ENCODE measurements around the gene IRF9.

Gene IRF9

GRCh38 chr14:24178399-24179178, 17.5 kb downstream of the IRF9 start:
- DNase-seq = no peak

DNA sequence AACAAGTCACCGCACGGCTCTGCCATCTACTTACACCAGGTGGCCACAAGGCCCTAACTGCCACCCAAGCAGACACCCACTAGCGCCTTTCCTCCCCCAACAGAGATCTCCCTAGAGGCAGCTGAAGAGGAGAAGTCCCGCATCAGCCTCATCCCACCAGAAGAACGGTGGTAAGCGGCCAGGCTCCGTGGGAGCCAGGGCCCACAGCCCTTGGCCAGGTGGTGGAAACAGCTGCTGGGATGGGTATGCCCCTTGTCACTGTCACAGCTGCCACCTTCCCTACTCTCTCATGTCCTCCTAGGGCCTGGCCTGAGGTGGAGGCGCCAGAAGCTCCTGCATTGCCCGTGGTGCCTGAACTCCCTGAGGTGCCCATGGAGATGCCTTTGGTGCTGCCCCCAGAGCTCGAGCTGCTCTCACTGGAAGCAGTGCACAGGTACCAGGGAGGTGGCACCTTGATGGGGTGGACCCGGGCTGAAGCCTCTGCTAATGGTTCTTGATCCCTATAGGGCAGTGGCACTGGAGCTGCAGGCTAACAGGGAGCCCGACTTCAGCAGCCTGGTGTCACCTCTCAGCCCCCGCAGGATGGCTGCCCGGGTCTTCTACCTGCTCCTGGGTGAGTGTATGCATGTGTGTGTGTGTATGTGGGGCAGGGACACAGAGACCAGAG, 18.4 kb downstream of the IRF9 start:
- no peak for DNase-seq

DNA sequence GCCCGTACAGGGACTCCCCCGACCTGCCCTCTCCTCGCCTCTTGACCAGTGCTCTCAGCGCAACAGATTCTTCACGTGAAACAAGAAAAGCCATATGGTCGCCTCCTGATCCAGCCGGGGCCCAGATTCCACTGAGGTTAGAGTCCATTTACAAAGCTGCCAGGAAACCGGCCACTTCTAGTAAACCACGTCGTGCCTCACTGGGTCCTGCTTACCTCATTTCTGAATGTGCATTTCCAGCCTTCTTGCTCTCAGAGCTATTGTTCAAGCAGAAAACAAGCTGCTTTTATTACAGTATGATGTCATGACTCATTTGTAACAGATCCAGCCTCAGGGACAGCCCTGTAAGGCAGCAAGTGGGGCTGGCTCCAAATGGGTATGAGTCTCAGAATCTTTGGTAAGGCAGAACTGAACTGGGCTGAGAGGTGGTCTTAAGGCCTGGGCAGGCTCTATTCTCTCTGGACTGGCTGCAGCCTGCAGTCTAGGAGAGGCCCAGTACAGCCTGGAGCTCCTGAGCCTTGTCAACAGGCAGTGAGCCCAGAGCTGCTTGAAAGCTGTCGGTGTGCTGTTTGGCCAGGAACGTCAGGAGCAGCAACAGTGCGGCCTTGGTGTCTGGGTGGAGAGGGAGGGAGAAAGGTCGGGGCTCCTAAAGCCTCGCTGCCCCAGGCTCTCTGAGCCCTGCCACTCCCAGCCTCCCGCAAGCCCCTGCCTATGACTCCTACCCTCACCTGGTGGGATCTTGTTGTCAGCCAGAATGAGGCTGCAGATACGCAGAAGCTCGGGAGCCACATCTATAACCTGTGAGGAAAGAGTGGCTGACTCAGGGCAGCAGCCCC, 19.1 kb downstream of the IRF9 start:
- DNase-seq = no peak

- no peak for DNase-seq
Measured at GRCh38 chr14:24181371-24182077, 20.5 kb downstream of the IRF9 start.

DNA sequence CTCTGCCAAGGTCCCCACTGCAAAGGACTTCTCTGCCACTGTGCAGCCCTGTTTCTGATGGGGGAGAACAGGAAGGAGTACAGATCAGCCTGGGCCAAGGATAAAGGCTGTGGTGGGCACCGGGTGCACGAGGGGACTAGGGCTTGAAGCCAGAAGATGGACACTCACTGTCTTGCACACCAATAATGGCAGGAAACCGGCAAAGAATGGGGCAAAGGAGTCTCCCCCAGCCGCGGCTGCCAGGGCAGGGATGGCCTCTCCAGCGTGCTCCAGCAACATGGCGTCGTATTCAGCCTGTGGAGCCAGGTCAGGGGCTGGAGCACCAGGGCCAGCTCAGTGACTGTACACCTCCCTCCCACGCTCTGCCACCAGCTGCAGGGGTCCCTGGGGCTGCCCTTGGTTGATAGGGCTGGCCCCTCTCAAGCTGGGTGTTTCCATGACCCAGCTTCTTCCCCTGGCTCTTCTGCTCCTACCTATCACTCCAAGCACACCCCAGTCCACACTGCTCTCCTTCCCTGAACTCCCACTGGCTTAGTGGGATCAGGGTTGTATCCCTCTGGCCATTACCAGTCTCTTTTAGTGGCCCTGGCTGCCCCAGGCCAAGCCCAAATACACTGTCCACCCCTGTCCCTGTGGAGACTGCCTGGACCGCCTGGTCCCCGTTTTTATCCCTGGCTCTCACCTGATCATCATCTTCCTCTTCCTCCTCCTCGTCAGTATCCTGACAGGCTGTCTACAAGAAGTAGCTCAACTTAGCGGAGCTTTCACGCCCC, 21.2 kb downstream of the IRF9 start:
- DNase-seq = no peak

GRCh38 chr14:24183014-24183481, 22.0 kb downstream of the IRF9 start:
- DNase-seq = no peak

DNA sequence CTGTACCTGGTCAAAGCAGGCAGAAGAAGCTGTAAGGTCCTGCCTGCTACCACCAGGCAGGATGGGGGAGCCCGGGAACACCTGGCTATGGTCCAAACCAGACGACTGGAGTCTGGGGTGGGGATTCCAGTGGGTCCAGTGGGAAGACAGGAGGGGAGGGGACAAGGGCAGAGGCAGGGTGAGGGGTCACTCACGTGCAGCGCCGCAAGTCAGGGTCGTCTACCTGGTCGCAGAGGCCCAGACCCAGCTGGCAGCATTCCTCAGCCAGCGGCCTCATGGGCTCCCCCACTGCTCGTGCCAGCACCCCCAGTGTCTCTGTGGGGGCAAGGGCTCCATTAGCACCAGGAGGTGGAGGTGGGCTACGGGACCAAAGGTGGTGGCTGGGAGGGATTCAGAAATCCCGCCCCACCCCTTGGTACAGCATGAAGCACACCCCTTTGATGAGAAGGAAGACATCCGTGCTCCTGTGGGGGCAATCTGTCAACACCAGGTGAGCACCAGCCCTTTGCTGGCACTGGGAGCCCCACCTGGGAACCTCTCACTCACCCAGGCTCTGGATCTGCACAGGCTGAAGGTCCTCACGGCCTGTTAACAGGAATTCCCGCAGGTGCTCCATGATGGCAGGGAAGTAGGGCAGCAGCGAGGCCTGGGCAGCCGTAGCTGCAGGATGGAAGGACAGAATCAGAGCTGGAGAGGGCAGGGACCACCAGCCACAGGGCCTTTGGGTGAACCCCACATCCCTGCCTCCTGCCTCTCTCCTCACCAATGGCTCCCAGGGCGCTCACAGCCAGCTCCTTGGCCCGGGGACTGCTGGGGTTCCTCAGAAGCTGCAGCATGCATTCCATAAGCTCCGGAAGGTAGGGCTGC, 23.3 kb downstream of the IRF9 start:
- DNase-seq = no peak

DNA sequence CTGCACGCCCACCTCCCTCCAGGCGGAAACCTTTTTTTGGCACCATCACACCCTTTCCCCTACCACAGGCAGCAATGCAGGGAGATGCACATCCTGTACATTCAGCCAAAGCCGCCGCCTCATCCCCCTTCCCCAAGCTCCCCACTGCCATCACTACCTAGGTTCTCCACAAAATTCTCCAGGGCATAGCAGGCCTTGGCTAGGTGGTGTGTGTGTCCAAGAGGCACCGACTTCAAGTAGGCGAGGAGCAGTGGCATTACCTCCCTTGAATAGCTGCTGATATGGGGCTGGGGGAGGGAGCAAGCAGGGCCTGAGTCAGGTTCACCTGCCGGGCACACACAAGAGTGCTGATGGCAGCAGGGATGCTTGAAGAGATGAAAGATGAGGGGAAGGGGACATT, 24.0 kb downstream of the IRF9 start:
- no peak for DNase-seq

GRCh38 chr14:24185741-24186140, 24.7 kb downstream of the IRF9 start:
- no peak for DNase-seq

GRCh38 chr14:24186831-24187538, 25.9 kb downstream of the IRF9 start:
- no peak for DNase-seq

DNA sequence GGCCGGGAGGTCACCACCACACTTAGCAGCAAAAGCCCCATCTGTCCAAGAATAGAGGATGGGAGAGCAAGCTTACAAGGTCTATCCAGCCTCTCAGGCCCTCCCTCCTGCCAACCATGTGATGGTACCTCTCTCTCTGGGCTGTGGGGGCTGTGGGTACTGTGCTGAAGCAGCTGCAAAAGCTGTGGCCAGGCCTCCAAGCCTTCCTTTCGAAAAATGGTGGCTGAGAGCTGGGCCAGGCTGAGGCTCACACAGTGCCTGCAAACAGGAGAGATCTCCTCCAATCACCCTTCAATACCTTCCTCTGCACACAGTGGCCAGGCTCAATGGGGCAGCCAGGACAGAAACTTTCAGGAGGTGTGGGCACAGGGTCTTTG, 26.5 kb downstream of the IRF9 start:
- DNase-seq = no peak

DNA sequence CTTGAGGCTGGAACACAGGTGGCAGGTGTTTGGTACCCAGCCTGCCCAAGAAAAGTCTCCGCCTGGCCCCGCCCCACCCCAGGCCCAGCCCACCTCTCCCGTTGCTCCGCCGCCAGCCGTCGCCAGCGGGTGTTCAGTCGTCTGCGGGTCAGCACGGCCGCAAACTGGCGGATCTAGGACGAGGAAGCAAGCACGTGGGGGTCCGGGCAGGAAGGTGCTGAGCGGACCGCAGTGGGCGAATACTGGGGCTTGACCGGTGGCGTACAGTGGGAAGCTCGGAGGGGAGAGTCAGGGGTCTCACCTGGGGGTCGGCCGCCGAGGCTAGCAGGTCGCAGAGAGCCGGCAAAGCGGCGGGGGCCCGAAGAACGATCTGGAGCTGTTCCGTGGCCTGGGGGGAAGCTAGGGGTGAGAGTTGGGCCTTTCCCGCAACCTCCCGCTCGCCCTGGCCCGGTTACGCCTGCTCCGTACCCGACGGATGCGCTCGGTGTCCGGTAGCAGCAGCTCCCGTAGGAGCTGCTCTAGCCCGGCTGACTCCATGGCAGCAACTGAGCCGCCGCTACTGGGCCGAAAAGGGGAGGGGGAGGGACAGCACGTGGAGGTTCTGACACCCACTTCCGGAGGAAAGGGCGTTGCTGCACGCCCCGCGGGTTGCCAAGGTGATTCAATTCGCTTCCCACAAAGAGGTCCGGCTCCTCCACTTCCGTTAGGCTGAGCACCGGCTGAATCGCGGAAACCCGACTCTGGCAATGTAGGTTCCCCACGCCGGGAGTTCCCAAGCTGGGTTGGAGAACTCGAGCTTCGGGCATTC, 27.4 kb downstream of the IRF9 start, which contains the start of gene IPO4:
Gene IPO4 (minus strand): TSS at position 566 of the 808 bp plus-strand sequence. CDS start 29 bp downstream, at position 537.
- DNase-seq = peak; percentile 95

DNA sequence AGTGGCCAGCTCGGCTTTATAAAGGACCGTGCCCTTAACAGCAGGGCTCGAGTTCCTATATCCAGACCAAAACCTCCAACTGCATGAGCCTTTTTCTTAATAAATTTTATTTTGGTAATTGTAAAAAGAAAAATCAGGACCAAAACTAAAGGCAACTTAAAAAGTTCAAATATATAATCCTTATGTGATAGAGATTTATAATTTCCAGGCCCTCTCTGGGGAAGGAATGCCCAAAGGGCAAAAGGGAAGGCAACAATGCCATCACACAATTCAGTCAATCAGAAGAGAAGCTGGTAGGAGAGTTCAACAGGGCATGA, 28.0 kb downstream of the IRF9 start:
- no peak for DNase-seq

GRCh38 chr14:24189460-24189859, 28.4 kb downstream of the IRF9 start:
- no peak for DNase-seq

- DNase-seq = no peak
Measured at GRCh38 chr14:24190416-24190815, 29.4 kb downstream of the IRF9 start.

DNA sequence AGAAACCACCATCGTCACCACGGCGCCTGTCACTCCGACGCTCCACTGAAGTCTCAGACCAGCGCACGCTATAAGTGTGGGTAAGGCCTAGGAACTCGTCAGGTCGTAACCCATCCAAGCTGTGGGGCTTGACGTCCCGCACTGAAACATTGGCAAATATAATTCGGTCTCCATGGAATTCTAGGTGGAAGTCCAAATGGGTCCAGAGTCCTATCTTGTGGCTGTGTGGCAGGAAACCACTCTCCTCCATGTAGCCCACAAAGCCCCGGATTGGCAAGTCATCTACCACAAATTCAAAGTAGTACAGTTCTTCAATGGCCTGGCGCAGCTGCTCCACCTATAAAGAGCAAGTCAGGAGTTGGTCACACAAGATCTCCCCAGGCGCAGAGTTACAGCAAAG, 31.9 kb downstream of the IRF9 start:
- no peak for DNase-seq

DNA sequence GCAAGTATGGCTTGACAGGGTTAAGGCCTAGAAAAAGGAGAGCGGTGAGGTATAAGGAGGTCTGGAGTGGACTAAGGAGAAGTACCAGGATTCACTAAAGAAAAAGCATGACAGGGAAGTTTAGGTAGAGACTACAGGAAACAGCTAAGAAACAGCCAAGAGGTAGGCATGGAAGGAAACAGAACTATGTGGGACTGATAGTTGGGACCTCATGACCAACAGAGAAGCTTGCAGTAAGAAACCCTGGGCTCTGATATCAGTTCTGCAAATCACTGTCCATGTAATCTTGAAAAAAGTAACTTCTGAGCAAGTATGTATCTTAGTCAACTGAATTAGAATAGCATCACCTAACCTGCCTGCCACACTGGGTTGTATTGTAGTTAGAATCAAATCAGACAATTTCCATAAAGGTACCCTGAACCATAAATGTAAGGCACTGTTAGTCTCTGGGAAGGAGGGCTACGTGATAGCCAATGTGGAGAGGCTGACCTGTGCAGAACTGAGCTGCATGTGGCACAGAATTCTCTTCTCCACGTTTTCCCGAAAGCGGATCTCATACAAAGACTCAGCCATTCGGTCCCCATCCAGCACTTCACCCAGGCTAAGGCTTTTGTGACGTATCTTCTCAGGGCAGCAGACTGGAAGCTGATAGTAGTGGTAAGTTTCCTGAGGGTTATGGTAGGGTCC, 33.3 kb downstream of the IRF9 start:
- DNase-seq = no peak

DNA sequence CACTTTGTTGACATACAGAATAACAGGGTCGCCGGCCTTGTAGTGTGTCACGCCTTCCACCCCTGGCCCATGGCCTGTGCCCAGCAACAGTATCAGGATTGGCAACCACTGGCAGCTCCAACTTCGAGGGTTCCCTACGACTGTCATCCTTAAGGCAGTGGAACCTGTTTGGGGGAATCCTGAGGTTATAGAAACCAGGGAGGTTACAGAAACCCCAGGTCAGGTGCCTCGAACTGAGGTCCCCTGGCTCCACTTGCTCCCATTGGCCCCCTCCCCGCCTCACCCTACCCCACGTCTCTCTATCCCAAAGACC, 33.8 kb downstream of the IRF9 start:
- DNase-seq = no peak

Measured in activated gamma-delta T cell treated with Interleukin-2 at 50 U/mL for 16 hours (primary cell).